HG03521 (cell line): ENCODE results near the gene PYROXD2.

Experiments used
- ATAC-seq: cut with Tn5 transposase; IDR thresholded peaks from one replicate; pipeline ENCODE4 v1.9.1; 2021; ENCODE audit warnings: mild to moderate bottlenecking, moderate library complexity; ENCODE audit not compliant: unreplicated experiment

The PYROXD2 gene

DNA sequence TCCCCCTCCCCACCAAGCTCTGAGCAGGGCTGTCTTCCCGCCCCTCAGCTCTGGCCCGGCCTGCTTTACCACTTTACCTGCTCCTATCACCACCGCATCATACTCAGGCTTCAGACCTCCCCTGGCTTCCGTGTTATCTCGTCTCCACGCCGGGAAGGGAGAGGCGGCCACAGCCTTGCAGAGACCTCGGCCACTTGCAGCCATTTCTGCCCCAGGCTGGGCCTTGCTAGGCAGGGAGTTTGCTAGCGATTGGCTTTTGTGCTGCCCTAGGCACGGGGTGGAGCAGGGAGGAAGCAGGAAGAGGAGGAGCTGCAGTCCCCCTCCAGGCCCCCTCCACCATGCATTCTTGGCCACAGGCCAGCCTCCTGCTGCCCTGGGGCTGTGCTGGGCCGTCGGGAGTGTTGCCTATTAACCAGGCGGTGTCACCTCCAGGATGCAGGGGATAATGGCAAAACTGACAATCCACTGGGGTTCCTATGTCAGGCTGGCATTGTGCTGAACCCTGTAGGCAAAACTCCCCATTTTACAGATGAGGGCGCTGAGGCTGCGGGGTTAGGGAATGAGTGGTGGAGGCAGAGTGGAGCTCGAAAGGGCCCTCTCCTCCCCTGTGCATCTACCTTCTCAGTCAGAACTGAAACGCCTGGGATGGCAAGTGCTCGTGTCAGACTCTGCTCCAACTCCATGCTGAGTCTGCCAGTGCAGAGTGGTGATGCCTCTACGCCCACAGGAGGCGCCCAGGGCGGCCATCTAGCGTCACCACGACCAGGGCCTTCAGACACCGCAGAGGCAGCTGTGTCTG, at the start of gene PYROXD2:
PYROXD2 (minus strand) TSS at position 251 of the 799 bp plus-strand sequence; CDS start at position 204, 47 bp downstream.
- no peak for ATAC-seq

GRCh38 chr10:98463976-98464754, 49.2 kb upstream of the PYROXD2 start:
- ATAC-seq = no peak

- ATAC-seq = no peak
Observed at GRCh38 chr10:98463016-98463415, 48.0 kb upstream of the PYROXD2 start.

DNA sequence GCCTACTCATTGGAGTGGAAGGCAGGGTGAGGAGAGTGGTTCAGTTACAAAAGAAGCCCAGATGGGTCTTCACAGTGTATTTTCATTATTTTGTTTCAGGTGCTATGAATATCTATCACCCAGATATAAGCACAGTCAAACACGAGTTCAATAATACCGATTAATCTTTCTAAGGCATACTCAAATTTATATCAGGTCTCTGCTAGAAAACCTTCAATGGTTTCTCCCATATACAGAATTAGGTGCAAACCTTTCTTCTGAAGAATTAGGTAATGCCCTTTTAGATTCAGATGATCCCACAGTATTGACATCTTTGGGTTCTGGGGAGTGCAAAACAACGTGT, 46.5 kb upstream of the PYROXD2 start:
- no peak for ATAC-seq

DNA sequence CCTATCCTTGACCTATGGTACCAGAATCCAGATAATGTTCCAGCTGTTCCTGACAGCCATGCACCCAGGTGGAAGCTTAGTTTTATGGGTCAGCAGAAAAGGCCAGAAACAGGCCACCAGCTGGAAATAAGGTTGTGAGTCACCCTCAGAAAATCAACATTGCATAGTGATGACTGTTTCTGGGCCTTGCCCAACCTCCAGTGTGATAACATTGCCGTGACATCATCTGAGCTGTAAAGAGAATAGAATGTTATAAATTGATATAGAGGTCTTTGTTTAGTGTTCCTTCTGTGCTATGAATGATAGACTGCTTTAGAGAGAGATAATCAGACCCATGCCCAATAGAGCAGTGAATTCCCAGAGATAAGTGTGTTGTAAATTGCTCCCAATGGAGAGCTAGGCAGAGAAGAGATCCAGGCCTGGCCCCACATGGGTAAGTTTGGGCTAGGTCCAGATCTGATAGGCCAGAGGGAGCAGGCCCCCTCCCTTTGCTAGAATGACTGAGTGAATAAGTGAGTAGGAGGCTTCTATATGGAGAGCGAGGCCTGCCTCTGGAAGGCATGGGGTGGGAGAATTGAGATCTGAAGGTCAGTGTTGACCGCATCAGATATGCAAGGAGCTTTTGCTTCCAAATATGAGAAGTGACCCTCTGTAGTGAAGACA, 46.0 kb upstream of the PYROXD2 start:
- ATAC-seq = no peak

DNA sequence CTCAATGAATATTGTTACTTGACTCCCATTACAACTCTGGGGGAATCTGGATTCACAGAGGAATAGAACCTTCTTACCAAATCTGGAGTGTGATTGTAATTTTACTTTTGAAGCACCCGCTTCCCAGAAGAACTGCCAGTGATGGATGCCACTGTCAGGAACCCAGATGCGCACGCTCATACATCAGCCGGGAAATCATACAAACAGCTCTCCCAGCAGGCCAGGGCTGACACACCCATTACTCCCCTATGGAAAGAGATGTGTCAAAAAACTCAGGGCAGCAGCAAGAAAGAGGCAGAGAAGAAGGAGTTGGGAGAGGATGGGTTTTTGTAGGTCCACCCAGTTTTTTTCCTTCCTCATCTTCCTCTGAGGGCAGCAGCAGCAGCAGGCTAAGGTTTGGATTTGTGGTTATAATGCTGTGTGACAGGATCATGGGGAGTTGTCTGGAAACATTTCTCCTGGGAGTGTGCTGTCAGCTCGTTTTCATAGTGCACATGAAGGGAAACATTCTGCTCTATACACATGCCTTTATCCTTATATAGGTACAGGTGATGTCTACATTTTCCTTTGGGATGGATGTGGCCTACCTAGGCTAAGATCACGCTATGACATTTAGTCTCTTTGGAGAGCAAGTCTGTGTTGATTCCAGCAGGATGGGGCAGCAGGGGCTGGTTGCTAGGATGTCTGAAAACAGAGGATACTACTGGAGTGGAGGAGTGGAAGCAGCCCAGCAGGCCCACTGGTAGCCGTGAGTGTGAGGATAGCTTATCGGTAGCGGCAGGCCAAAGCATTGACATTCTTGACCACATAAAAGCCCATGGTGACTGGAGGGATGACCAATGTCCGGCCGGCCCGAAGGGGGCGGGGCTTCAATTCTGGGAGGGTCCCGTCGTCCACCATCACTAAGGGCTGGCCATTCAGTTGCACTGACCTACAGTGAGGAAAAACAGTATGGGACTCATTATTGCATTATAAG, 44.1 kb upstream of the PYROXD2 start:
- no peak for ATAC-seq

- no peak for ATAC-seq
Observed at GRCh38 chr10:98457721-98458120, 42.7 kb upstream of the PYROXD2 start.

DNA sequence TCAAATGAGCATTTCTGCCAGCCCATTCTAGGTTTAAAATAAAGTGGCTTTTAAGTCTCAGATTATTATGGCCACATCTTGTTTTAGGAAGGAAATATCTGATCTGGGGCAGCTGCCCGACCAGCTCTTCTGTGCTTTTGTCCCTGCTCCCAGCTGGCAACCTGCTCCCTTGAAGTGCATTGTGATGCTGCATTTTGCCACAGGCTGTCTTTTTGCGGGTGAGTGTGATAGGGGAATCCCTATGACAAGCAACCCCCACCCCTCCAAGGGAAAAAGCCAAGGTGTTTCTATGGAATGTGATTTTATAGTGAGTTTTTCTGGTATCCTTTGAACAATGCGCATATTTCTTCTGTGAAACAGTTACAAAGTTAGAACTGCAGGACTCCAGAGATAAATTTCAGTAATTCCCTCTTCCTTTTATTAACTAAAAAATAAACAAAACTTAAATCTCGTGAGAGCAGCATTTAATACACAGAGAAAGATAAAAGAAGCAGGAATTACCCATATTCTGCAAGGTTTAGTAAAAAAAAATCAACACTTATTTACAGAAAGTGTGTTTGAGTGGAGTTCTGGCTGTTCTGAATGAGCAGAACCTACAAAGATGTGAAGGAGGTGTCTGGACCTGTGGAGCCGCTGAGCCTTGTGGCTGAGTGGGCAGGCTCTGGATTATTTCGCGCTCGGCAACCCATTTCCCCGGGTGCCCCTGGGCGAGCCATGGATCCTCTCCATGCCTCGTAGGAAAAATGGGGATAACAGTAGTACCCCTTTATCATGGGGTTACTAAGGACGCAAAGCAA, 41.9 kb upstream of the PYROXD2 start:
- no peak for ATAC-seq

DNA sequence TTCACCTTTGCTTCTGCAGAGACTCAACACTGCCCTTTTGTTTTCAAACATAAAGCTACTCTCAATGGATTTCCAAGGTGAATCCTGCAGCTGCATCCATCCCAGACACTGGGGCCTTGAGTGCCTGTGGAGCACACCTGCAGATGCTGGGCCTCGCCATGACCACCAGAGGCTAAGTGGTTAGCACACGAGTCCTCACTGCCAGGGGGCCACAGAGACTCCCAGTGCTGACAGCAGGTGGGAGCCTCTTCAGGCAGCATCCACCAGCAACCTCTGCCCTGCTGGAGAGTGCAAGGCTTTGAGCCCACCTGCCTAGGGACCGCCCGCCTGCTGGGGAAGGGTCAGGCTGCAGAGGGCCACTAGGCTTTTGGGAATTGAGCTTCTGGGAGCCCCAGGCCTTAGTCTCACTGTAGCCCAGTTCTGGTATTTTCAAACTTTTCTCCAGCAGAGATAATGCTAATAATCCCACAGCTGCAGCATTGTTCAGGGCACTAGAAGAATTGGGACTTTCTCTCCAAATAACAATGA, 41.1 kb upstream of the PYROXD2 start:
- ATAC-seq = no peak

- no peak for ATAC-seq
Observed at GRCh38 chr10:98453729-98454128, 38.7 kb upstream of the PYROXD2 start.

DNA sequence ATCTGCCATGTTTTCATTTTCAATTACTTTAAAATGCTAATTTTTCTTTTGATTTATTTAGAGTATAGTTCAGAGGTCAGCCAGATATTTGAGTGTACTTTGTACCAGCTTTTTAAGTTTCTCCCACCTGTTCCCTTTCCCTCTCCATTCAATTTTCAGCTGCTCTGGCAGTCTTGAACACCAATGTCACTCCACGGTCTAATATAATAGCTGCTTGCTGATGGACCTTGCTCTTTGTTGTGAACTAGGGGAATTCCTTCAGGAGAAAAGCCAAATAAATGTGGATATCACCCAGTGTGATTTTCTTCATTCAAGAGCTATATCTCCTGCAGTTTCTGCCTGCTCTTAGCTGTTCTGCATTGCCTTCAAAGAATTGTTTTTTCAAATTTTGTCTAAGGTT, 35.6 kb upstream of the PYROXD2 start:
- no peak for ATAC-seq

- ATAC-seq = no peak
Observed at GRCh38 chr10:98449287-98449686, 34.3 kb upstream of the PYROXD2 start.

- ATAC-seq = peak; percentile 87
Observed at GRCh38 chr10:98446661-98447221, 31.8 kb upstream of the PYROXD2 start, which contains the start of gene HPS1. Gene HPS1 (minus strand): TSS chr10:98446935. CDS start chr10:98443240, 3,695 bp downstream.

GRCh38 chr10:98446151-98446660, 31.2 kb upstream of the PYROXD2 start:
- peak; percentile 14 for ATAC-seq

DNA sequence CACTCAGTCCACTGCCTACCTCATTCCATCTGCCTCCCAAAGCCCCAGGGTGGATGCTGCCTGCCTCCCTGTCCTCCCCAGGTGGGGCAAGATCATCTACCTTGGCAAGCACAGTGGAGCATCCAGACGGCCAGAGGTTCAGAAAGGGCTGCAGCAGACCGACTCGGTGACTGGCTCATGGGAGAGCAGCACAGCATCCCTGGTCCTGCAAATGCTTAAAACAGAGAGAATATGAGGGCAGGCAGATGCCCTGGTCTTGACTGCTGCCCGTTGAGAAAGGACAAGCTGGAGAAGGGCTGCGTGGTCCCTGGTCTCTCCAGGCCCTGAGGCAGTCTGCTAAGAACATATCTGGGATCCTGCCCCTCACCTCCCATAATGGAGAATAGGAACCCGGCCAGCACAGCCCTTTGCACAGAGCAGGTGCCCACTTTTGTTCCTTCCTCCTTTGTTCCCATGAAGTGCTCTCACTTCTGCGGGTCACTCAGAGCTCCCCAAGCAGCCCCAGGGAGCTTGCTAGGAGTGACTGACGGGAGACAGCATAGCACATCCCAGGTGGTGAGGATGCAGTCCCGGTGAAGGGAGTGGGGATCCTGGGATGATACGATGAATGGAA, 30.3 kb upstream of the PYROXD2 start:
- ATAC-seq = no peak

DNA sequence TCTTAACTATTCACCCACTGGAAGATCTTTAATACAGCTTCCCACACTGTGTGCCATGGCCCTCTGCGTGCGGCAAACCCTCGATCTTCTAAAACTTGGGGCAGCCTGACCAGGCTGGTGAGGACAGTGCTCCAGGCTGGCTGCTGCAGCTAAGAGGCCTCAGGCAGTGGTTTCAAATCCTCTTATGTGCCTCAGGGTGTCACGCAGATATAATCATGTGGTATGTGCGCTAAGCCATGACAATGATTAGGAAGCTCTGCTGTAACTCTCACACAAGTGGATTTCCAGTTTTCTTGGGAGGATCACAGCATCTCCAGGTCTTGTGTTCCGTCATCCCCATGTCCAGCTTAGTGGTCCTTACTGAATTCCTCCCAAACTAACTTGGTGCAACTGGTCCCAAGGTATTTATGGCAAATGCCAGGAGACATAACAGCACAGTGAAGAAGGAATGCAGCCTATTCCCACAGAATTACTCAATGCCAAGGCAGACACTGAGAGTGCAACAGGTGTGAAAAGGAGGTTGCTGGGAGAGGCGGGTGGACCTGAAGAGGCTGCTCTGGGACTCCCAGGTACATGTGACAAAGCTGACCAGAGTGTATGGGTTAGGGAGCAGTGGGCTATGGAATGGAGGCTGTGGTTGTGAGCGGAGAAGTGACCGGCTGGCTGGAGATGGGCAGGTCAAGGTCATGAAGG, 29.5 kb upstream of the PYROXD2 start:
- no peak for ATAC-seq

DNA sequence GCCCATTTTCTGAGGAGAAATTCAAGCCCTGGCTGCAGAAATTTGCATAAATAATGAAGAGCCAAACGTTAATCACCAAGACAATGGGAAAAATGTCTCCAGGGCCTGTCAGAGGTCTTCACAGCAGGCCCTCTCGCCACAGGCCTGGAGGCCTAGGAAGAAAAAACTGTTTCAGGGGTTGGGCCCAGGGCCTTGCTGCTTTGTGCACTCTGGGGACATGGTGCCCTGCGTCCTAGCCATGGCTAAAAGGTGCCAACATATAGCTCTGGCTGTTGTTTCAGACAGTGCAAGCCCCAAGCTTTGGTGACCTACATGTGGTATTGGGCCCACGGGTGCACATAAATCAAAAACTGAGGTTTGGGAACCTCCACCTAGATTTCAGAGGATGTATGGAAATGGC, 23.7 kb upstream of the PYROXD2 start:
- ATAC-seq = no peak

- ATAC-seq = no peak
Observed at GRCh38 chr10:98436704-98437103, 21.7 kb upstream of the PYROXD2 start.
